Activated CD4-positive, alpha-beta memory T cell treated with anti-CD3 and anti-CD28 coated beads, Interleukin-2, amount 10 ng/mL, durations not matched to agents 7 days and 5 days (primary cell): ENCODE results near the gene MMP7. TPM values are rescaled to one million over a fixed set of nuclear protein-coding genes. Genes with fewer than 3 reads are reported as not detected.

Experiments used
- CTCF ChIA-PET: fragments of 350-600 bp; sonication (Branson Sonifier 250); formaldehyde crosslinking; loops from one replicate; lab custom pipeline; 2021; ENCODE audit warnings: antibody characterized with exemption, inconsistent platforms; lab: Charles Lee
- POLR2A ChIA-PET: fragments of 350-600 bp; sonication (Branson Sonifier 250); formaldehyde crosslinking; loops from one replicate; lab custom pipeline; 2021; ENCODE audit warnings: antibody characterized with exemption; lab: Charles Lee
- DNase-seq: peaks from one replicate; pipeline ENCODE4 v3.0.0-alpha.2; 2020
- H3K27ac Mint-ChIP-seq: one replicate; pipeline ENCODE4 v1.8.0; 2021; ENCODE audit warnings: mild to moderate bottlenecking, mixed read lengths
- H3K27me3 Mint-ChIP-seq: one replicate; pipeline ENCODE4 v1.8.0; 2021; ENCODE audit warnings: mixed read lengths
- H3K36me3 Mint-ChIP-seq: one replicate; pipeline ENCODE4 v1.8.0; 2021; ENCODE audit warnings: low read depth, mixed read lengths
- H3K4me1 Mint-ChIP-seq: one replicate; pipeline ENCODE4 v1.8.0; 2021; ENCODE audit warnings: mixed read lengths
- H3K4me3 Mint-ChIP-seq: one replicate; pipeline ENCODE4 v1.8.0; 2021; ENCODE audit warnings: mild to moderate bottlenecking, mixed read lengths
- H3K9me3 Mint-ChIP-seq: one replicate; pipeline ENCODE4 v1.8.0; 2021; ENCODE audit warnings: mixed read lengths
- total RNA-seq, 2 experiments: library from RNA; stranded (reverse); gene quantifications; one replicate each; pipeline ENCODE4 v1.2.3, GENCODE V29; 2021

The MMP7 gene
- total RNA-seq, 2 experiments from 2014 or later: not detected

DNA sequence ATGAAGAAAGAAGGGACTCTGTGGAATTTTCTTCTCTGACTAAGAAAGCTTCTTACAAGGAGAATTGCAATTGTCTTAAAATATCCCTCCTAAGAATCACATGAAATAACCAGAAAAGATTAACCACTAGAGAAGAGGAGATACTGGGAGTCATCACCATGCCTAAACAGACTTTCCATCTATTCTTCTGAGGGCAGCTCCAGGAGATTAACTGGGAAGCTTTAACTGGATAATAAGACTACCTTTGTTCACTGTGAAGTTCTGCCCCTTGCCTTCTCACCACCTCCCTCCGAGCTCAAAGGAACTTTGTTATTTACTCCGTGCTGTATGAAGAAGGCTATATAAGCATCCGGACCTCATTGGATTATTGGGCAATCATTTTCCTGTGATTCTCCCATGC, 24.5 kb upstream of the MMP7 start:
- no peaks in the 10 kb centered on the region for H3K36me3 Mint-ChIP-seq
- H3K9me3 Mint-ChIP-seq: no peaks in the 10 kb centered on the region
- H3K27me3 Mint-ChIP-seq: peaks cover 30% of the 10 kb centered on the region
- H3K4me1 Mint-ChIP-seq: peaks cover 11% of the 10 kb centered on the region
- no peak overlapping the region for H3K27ac Mint-ChIP-seq
- DNase-seq: no peak
- CTCF ChIA-PET: no interaction called here
- POLR2A ChIA-PET: no interaction called here
- H3K4me3 Mint-ChIP-seq: no peak overlapping the region

DNA sequence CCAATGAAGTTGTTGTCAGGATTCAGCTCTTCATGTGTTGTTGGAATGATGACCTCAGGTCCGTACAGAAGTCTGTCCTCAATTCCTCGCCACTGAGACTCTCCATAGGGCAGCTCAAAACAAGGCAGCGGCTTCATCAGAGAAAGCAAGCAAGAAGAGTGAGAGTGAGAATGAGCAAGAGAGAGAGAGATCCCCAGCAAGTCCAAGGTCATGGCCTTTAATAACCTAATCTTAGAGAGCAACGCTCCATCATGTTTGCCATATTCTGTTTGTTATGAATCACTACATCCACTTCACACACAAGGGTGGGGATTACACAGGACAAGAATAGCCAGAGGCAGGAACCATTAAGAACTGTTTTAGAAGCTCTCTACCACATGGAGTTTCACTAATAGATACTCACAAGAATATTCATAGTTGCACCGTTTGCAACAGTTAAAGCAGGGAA, 23.3 kb upstream of the MMP7 start:
- Mint-ChIP-seq H3K27me3 (peaks cover 23% of the 10 kb centered on the region), H3K4me3 (no peak overlapping the region), H3K9me3 (no peaks in the 10 kb centered on the region), H3K4me1 (no peaks in the 10 kb centered on the region), H3K27ac (no peak overlapping the region), H3K36me3 (no peaks in the 10 kb centered on the region)
- POLR2A ChIA-PET: no interaction called here
- DNase-seq: no peak
- CTCF ChIA-PET: interaction anchor here (1.5 kb wide), 1 partner anchor 112 kb away, joined by 4 read pairs; no protein-coding TSS in a partner anchor

DNA sequence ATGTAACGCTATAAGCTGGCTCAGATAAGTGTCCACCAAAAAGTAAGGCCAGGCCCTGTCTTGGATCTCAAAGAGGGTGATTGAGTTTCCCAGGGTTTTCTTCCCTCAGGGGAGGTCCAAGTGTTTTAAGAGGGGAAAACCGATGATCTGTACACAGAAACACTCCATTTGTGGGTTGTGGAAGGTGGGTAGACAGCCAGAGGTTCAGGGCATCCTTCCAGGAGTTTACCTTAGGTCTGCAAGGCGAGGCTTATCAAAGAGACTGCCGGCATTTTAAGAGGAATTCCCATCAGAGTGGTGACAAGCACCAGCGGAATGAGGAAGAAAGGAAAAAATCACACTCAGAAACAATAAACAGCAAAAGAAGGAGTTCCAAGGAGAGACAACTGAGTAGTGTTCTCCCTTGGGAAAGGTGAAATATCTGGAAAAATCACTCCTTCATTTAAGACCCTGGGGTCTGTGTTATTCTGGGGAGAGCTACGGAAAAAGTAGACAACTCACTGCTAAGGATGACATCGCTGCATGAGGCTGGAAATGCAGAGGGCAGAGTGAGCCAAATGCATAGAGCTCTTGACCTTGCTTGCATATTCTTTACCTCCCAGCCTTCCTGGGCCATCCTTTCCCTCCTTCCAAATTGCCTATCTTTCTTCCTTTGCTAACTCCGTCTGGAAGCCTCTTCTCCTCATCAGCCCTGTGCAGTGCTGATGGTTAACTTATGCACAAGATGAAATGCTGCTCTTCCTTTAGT, 22.1 kb upstream of the MMP7 start:
- Mint-ChIP-seq H3K9me3 (no peaks in the 10 kb centered on the region), H3K4me3 (no peak overlapping the region), H3K27me3 (peaks cover 18% of the 10 kb centered on the region), H3K36me3 (no peaks in the 10 kb centered on the region), H3K4me1 (no peaks in the 10 kb centered on the region), H3K27ac (no peak overlapping the region)
- DNase-seq: no peak
- CTCF ChIA-PET: interaction anchor here (1.5 kb wide), 1 partner anchor 114 kb away, joined by 4 read pairs; no protein-coding TSS in a partner anchor
- POLR2A ChIA-PET: no interaction called here

DNA sequence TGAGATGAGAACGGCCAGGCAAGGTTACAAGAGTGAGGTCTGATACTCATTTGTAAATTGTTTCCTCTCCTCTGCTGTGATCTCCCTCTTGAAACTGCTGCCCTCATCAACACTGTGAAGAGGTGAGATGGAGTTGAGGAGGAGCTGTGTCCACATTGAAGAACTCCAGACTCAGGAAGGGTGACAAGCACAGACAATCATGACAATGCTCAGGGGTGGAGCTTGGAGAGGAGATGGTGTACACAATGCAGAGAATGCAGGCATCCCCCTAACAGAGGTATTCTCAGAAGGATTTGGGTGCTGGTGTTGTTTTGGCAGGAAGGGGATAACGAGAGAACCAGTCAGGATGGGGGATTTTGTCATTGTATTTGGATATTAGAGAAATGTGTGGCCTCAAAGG, 21.5 kb upstream of the MMP7 start:
- no peak for DNase-seq
- H3K4me1 Mint-ChIP-seq: no peaks in the 10 kb centered on the region
- ChIA-PET CTCF (no interaction called here), POLR2A (no interaction called here)
- H3K9me3 Mint-ChIP-seq: no peaks in the 10 kb centered on the region
- peaks cover 14% of the 10 kb centered on the region for H3K27me3 Mint-ChIP-seq
- no peak overlapping the region for H3K27ac Mint-ChIP-seq
- no peak overlapping the region for H3K4me3 Mint-ChIP-seq
- no peaks in the 10 kb centered on the region for H3K36me3 Mint-ChIP-seq

DNA sequence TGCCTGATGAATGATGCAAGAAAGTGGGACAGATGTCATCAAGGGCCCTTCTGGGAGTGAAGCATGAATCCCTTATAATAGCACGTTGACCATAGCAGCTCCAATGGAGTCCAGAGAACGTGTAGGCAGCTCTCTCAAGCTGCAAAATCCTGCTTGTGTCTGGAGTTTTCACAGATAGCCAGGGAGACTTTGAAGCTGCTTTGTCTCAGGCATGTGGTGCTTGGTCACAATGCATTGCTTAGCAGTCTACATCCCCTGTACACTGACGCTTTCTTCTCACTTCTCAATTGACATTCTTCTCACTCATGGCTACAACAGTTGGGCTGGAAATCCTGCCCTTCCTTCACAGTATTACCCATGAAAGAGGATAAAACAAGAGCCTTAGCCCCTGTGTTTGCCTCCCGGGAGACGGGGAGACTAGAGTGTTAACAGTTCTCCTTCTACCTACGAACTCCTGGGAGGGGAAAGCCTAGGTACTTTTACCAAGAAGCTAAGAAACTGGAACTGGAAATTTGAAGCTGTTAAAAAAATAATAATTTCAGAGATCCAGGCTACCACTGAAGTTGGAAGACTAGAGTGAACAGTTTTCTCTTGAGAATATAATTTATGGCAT, 20.7 kb upstream of the MMP7 start:
- Mint-ChIP-seq H3K27me3 (peaks cover 14% of the 10 kb centered on the region), H3K27ac (no peak overlapping the region), H3K4me3 (no peak overlapping the region), H3K9me3 (no peaks in the 10 kb centered on the region), H3K4me1 (no peaks in the 10 kb centered on the region), H3K36me3 (no peaks in the 10 kb centered on the region)
- ChIA-PET POLR2A (no interaction called here), CTCF (no interaction called here)
- no peak for DNase-seq

DNA sequence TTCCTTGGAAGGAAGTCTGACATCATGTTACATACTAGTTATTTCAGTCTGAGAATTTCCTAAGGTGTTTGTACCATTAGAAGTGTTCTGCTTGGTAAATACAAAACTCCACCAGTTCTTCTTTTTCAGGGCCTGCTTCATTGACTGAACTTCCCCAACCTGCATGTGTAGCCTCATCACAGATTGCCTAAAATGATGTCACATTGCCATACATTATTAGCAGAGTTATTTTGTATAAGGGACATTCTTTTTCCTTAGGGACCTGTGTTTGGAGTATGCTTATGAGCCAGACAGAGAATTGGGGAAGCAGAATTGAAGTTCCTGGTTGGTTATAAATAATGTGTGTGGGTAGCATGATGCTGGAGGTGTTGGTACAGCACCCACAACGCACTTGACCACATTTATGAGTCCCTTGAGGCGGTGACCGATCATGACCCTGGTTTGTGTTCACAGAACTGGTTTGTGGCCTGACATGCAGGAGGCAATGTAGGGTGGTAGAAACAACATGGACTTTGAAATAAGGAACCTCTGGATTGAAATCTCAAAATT, 16.4 kb upstream of the MMP7 start:
- H3K4me3 Mint-ChIP-seq: no peak overlapping the region
- no peak for DNase-seq
- H3K9me3 Mint-ChIP-seq: no peaks in the 10 kb centered on the region
- ChIA-PET CTCF (interaction anchor here (0.7 to 1.6 kb wide), 2 partner anchors 11 to 74 kb away, joined by 3 read pairs; no protein-coding TSS in a partner anchor), POLR2A (no interaction called here)
- no peaks in the 10 kb centered on the region for H3K4me1 Mint-ChIP-seq
- H3K27me3 Mint-ChIP-seq: peaks cover 2% of the 10 kb centered on the region
- no peak overlapping the region for H3K27ac Mint-ChIP-seq
- H3K36me3 Mint-ChIP-seq: no peaks in the 10 kb centered on the region

DNA sequence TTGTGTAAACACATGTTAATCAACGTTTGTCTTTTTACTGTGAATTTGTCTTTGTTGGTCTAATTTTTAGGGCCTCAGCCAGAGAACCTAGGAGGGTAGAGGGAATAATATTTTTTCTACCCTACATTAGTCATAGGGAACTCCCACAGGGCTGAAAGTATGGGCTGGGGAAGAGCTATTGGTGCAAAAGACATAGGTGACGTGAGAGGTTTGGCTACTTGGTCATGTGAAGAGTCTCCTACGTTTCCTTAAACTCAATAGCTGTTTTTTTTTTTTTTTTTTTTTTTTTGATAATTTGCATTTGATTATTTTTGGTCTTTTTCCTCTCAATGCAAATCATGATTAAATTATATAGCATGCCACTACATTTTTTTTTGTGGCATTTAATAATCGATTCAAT, 15.9 kb upstream of the MMP7 start:
- no peak overlapping the region for H3K27ac Mint-ChIP-seq
- no peaks in the 10 kb centered on the region for H3K36me3 Mint-ChIP-seq
- H3K9me3 Mint-ChIP-seq: no peaks in the 10 kb centered on the region
- POLR2A ChIA-PET: no interaction called here
- H3K27me3 Mint-ChIP-seq: no peaks in the 10 kb centered on the region
- no peak overlapping the region for H3K4me3 Mint-ChIP-seq
- no peak for DNase-seq
- no peaks in the 10 kb centered on the region for H3K4me1 Mint-ChIP-seq
- CTCF ChIA-PET: interaction anchor here (0.6 to 1.6 kb wide), 2 partner anchors 12 to 217 kb away, joined by 3 read pairs; no protein-coding TSS in a partner anchor

DNA sequence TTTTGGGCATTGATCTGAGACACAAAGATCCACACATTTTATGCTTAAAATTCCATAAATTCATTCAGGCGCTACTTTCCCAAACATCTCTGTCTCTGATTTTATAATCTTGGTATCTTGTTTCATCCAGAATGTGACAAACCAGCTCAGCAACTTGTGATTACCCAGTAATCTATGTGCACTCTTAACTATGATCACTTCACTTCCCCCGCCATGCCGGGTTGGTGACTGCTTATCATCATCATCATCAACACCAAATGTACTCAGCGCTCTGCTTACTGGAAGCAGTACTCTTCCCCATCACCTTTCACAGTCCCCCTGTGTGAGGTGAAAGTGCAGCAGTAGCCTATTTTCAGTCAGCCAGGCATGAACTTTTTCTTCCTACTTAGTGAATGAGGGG, 15.2 kb upstream of the MMP7 start:
- H3K4me1 Mint-ChIP-seq: no peaks in the 10 kb centered on the region
- no peak overlapping the region for H3K4me3 Mint-ChIP-seq
- H3K9me3 Mint-ChIP-seq: no peaks in the 10 kb centered on the region
- no peak for DNase-seq
- H3K27ac Mint-ChIP-seq: no peak overlapping the region
- H3K36me3 Mint-ChIP-seq: no peaks in the 10 kb centered on the region
- ChIA-PET POLR2A (no interaction called here), CTCF (interaction anchor here (1.6 kb wide), 1 partner anchor 12 kb away, joined by 3 read pairs; no protein-coding TSS in a partner anchor)
- H3K27me3 Mint-ChIP-seq: no peaks in the 10 kb centered on the region

DNA sequence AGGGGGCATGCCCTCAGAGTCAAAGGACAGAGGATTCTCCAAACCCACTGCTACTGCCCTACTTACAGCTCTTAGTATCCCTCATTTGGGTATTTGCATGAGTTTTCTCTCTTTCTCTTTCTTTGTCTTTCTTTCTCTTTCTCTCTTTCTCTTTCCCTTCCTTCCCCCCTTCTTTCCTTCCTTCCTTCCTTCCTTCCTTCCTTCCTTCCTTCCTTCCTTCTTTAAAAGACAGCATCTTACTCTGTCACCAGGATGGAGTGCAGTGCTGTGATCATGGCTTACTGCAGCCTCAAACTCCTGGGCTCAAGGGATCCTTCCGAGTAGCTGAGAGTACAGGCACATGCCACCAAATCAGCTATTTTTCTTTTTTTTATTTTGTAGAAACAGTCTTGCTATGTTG, 14.0 kb upstream of the MMP7 start:
- no peak overlapping the region for H3K4me3 Mint-ChIP-seq
- no peak for DNase-seq
- no peaks in the 10 kb centered on the region for H3K4me1 Mint-ChIP-seq
- H3K27ac Mint-ChIP-seq: no peak overlapping the region
- H3K9me3 Mint-ChIP-seq: no peaks in the 10 kb centered on the region
- no peaks in the 10 kb centered on the region for H3K36me3 Mint-ChIP-seq
- ChIA-PET POLR2A (no interaction called here), CTCF (no interaction called here)
- H3K27me3 Mint-ChIP-seq: no peaks in the 10 kb centered on the region

DNA sequence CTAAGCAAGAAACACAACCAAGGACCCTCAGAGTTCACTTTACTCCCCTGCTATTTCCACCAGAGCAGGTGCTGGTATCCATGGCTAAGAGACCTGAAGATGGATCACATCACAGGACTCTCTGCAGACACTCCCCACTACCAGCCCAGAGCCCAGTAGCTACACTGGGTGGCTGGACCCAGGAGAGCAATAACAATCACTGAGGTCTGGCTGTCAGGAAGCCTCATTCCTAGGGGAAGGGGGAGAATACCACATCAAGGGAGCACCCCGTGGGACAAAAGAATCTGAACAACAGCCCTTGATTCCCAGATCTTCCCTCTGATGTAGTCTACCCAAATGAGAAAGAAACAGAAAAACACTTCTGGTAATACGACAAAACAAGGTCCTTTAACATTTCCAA, 9.0 kb upstream of the MMP7 start:
- ChIA-PET CTCF (interaction anchor here (1.6 kb wide), 1 partner anchor 16 kb away, joined by 4 read pairs; no protein-coding TSS in a partner anchor), POLR2A (no interaction called here)
- Mint-ChIP-seq H3K36me3 (no peaks in the 10 kb centered on the region), H3K4me1 (no peaks in the 10 kb centered on the region), H3K27ac (no peak overlapping the region), H3K9me3 (no peaks in the 10 kb centered on the region), H3K27me3 (peaks cover 19% of the 10 kb centered on the region), H3K4me3 (no peak overlapping the region)
- no peak for DNase-seq

DNA sequence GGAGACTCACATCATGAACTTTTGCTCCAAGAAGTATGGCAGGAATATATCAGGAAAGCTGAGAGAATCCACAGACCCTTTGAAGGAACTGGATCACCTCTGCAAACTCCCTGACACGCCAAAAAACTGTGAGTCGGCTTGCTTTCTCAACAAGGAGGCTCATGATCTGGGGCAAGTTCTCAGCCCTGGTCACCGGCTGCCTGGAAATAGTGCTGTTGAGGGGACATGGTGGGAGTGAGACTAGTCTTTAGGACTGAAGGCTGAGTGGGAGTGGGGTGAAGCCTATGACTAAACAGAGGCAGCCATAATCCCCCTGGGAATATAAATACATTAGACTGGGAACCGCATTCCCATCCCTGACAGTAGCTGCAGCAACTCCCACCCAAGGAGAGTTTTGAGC, 8.4 kb upstream of the MMP7 start:
- Mint-ChIP-seq H3K4me1 (no peaks in the 10 kb centered on the region), H3K27me3 (peaks cover 24% of the 10 kb centered on the region), H3K27ac (no peak overlapping the region), H3K4me3 (no peak overlapping the region), H3K9me3 (no peaks in the 10 kb centered on the region), H3K36me3 (no peaks in the 10 kb centered on the region)
- CTCF ChIA-PET: no interaction called here
- POLR2A ChIA-PET: no interaction called here
- no peak for DNase-seq

DNA sequence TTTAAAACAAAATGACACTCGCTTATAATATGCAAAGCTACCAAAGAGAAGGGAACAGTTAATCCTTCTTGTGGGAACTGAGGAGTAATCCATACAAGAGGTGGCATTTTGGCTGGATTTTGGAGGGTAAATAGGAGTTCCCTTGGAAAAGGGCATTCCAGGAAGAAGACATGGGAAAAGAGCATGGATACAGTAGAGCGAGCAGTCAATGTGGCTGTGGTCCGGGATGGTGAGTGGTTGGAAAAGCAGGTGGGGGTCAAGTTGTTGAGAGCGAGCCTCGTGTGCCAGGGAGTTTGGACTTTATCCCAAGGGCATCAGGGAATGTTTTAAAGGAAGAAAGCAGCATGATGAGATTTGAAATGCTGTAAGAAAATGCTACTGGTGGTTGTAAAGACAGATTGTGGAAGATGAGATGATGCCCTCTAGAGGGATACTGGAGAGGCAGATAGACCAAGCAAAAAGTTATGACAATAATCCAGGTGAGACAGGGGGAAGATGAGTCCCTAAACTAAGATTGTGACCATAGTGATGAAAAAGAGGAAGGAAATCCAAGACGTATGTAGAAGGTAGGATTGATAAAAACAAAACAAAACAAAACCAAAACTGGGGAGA, 3.8 kb upstream of the MMP7 start:
- ChIA-PET CTCF (no interaction called here), POLR2A (no interaction called here)
- no peaks in the 10 kb centered on the region for H3K36me3 Mint-ChIP-seq
- no peaks in the 10 kb centered on the region for H3K4me1 Mint-ChIP-seq
- DNase-seq: no peak
- no peak overlapping the region for H3K27ac Mint-ChIP-seq
- no peak overlapping the region for H3K4me3 Mint-ChIP-seq
- no peaks in the 10 kb centered on the region for H3K9me3 Mint-ChIP-seq
- peaks cover 25% of the 10 kb centered on the region for H3K27me3 Mint-ChIP-seq

DNA sequence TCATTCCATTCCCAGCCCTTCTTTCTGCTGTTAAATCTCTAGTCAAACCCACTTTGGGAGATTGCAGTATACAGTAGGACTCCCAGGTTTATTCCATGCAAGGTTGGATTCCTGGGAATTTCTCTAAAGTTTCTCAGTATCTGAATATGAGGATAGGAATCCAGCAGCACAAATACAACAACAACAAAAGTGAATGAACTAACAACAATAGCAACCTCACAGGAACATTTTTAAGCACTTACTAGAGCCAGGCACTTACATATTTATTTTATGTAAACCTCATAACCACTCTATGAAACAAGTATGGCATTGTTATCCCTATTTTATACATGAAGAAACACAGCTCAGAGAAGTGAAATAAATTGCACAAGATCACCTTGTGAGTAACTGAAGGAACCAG, 1.9 kb downstream of the MMP7 start:
- Mint-ChIP-seq H3K4me1 (no peaks in the 10 kb centered on the region), H3K27me3 (peaks cover 5% of the 10 kb centered on the region), H3K27ac (no peak overlapping the region), H3K36me3 (no peaks in the 10 kb centered on the region), H3K9me3 (no peaks in the 10 kb centered on the region), H3K4me3 (no peak overlapping the region)
- no peak for DNase-seq
- ChIA-PET POLR2A (no interaction called here), CTCF (no interaction called here)
